HG03571 (cell line): Measurements from ENCODE around the gene AHI1.
"Not testable (repeated sequence)": the region's sequence is repeated elsewhere in the genome, so short reads cannot be mapped to it uniquely, and the experiment has no call there.

Experiments
- ATAC-seq: cut with Tn5 transposase; IDR thresholded peaks from one replicate; pipeline ENCODE4 v1.9.1; 2021; ENCODE audit not compliant: unreplicated experiment

Gene AHI1

GRCh38 chr6:135397172-135397952 lies 100.2 kb downstream of the AHI1 start:
- ATAC-seq: no peak

- ATAC-seq: no peak
These were observed 102.4 kb downstream of the AHI1 start for GRCh38 chr6:135395136-135395535.

DNA sequence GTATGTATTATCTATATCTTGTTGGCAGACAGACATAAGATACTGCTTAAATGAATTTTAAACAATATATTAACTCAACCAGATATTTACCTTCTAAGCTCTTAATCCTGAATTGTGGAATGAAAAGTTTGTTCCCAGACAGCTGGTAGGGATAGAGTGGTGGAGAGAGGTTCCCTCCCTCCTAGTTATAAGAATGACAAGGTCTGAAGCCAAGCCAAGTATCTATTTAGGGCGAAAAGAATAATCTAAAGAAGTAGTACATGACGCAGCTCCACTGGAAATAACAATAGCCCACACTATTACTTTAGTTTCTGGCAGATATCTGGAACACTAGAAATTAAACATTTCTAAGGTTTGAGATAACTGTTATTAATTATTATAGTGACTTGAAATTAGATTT lies 104.3 kb downstream of the AHI1 start:
- no peak for ATAC-seq

DNA sequence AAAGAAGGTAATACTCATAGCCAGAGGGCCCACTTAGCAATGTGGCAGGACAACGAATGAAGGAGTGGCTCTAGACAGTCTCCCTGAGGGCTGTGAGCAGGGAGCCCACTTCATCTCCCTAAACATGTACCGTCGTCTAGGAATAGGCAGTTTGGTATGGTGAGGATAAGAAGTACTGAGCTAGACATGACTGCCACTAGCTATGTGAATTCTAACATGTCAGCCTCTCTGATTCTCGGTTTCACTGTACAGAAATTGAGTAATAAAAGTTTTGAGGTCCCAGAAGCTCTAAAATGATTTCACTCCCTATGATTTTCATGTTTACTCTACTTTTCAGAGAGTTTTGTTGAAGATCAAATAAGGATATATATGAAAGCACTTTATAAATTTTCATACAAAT lies 107.1 kb downstream of the AHI1 start:
- ATAC-seq: no peak

GRCh38 chr6:135385299-135385698 lies 112.2 kb downstream of the AHI1 start:
- no peak for ATAC-seq

GRCh38 chr6:135383766-135384165 lies 113.8 kb downstream of the AHI1 start:
- ATAC-seq: no peak

DNA sequence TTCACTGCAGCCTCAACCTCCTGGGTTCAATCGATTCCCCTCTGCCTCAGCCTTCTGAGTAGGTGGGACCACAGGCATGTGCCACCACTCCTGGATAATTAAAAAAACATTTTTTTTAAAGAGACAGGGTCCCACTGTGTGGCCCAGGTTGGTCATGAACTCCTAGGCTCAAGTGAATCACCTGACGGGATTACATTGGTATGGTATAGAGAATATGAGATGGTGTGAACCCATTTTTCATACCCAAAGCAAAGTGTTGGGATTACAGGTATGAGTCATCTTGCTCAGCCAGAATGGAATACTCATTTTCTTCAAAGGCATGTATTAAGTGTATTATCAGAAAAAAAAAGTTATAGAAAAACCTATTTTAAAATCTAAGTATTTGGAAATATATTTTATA lies 114.2 kb downstream of the AHI1 start:
- no peak for ATAC-seq

DNA sequence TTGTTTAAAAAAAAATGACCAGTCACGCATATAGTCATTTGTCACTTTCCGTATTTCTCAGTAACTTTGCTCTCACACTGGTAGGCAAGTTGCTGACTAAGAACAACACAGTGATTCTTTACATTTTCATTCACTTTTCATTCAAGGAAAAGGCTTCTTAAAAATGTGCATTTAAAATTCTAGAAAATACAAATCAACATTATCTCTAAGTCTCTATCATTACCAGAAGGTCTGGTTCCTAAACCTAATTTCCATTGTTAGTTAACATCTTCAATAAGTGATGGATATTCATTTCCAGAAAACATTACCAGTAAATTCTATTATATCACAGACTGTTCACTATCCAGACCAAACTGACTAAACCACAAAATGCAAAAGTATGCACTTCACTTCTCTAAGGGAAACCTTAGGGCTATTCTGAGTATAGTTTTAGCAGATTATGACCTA lies 115.3 kb downstream of the AHI1 start:
- ATAC-seq: peak; percentile 82

DNA sequence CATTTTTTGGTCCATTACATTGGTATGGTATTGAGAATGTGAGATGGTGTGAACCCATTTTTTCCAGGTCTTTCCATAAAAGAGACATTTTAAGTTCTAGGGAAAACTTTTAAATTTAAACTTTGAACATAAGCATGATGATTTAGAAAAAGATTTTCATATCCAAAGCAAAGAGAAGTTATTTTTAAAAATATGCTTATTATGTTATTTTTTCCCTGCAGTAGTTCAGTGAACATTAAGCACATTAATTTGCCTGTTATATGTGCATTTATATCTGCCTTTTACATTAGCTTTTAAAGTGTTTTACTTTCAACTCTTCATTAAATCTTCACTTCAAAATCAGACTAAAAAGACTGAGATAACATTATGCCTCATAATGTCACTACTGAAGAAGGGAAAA lies 116.7 kb downstream of the AHI1 start:
- ATAC-seq: no peak

DNA sequence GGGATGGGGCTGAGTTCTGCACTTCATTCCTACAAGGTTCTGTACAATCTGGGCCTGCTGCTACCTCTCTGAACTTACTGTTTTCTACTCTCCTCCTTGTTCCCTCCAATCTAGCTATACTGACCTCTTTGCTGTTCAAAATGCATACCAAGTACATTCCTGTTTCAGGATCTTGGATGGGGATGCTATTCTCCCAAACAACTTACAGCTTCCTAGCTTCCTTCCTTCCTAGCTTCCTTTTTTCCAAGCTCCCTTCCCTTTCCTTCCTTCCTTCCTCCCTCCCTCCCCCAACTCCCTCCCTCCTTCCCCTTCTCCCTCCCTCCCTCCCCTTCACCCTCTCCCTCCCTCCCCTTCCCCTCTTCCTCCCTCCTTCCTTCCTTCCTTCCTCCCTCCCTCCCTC lies 117.9 kb downstream of the AHI1 start:
- no peak for ATAC-seq

DNA sequence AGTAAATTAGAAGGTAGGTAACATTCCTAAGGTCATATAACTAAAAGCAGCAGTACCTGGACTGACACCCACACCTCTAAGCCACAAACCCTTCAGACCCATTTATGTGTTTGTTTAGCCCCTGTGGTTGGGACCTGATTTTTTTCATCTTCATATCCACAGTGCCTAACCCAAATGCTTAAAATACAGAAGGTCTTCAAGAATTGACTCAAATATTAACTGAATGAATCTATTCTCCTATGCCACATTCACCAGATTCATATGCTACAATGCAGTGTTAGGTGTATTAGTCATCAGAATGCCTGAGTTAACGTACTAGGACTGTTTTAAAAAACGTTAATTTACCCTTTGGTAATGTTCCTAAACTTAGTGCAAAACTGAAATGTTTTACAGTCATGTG lies 124.8 kb downstream of the AHI1 start:
- ATAC-seq: no peak

GRCh38 chr6:135363622-135364021 lies 133.9 kb downstream of the AHI1 start:
- not testable (repeated sequence) for ATAC-seq

DNA sequence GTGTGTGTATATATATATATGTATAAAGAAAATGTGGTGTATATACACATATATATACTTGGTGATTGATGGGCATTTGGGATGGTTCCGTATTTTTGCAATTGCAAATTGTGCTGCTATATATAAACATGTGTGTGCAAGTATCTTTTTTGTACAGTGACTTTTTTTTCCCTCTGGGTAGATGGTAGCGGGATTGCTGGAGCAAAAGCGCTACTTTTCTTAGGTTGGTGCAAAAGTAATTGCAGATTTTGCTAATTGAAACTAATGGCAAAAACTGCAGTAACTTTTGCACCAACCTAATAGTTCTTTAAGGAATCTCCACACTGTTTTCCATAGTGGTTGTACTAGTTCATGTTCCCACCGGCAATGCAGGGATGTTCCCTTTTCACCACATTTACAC lies 135.4 kb downstream of the AHI1 start:
- no peak for ATAC-seq

- ATAC-seq: no peak
These were observed 137.3 kb downstream of the AHI1 start for GRCh38 chr6:135360222-135360621.

DNA sequence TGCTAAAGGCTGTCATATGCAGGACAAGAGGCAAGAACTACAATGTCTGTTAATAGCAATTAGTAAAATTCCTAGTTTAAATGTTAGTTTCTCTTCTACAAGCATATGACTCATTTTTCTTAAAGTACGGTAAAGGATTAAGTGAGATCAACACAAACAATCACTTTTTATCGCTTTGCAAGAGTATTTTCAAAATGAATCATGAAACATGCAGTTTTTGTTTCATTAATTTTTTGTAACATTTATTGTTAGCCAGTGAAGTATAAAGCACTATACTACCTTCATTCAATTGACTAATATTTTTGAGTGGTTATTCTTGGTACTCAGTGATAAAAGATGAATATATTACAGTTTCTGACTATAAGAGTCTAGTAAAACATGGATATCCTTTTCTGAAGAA lies 138.6 kb downstream of the AHI1 start:
- no peak for ATAC-seq

DNA sequence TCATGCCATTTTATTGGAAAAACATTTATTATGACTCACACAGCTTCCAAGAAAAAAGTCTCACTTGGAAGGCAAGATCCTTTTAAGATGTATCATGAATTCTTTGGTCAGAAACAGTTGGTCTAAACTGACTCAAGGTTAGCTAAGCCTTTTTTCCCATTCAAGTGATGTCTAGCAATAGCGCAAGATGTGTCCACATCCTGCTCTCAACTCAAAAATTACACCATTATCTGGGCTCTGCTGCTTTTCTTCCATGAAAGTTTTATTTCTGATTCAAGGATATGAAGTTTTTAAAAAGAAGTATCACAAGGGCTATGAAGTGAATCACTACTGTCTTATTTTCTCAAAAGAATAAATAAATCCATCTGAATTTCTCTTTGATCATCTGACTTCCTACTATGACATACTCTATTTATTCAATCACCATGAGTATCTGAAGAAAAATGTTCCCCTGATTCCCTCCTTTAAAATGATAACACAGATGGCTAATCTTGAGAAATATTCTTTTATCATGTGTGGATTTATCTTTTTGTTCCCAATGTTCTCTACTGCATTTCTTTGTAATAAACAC lies 139.2 kb downstream of the AHI1 start:
- ATAC-seq: no peak

- ATAC-seq: no peak
These were observed 143.1 kb downstream of the AHI1 start for GRCh38 chr6:135354407-135354806.

DNA sequence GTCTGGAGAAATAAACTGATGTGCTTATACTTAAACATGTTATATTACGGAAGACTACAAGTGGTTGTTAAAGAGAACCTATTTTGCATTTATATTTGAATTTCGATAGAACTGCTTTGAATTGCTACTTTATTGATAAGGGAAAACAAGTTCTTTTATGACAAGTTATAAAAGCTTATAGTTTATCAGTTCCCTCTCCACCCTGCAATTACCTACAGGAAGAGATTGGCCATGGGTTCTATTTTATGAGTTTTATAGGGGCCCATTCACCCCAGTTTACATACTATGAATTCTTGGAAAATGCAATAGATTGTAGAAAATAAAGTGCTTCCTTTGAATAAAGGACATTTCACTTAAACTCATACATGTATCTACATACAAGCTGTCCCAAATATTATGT lies 144.4 kb downstream of the AHI1 start:
- ATAC-seq: no peak

GRCh38 chr6:135351635-135352034 lies 145.9 kb downstream of the AHI1 start:
- ATAC-seq: no peak

DNA sequence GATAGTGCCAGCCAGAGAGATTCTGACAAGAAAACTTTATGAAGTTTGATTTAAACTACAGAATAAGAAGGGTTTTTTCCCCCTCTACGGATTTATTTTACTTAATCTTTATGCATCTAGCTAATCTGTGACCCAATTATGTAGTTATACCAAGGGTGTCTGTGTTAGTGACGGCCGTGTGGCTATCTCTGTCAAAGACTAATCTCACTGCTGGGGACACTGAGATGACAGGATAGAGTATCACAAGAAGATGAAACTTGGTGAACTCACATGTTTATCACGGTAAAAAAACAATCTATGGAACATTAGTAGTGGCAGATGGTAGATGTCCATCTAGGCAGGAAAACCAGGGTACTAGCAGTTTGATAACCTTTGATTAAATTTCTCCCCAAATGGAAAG lies 149.7 kb downstream of the AHI1 start:
- no peak for ATAC-seq

DNA sequence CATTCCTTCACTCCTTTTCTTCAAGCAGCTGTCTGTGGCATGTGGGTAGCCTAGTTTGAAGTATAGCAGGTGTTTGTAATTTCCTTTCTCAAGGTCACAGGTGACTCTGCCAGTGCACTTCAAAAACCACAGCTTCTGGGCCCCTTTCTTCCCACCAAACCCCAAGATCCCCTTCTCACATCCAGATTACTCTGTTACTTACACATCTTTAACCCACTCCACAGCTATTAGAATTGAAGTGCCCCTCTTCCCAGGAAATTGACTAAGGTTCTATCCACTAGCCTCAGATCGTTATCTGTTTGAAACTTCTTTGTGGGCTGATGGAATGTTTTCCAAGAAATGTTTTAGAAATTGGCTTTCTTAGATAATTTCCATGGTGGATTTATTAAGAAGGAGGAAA lies 150.8 kb downstream of the AHI1 start:
- no peak for ATAC-seq

GRCh38 chr6:135344526-135344925 lies 153.0 kb downstream of the AHI1 start:
- no peak for ATAC-seq

DNA sequence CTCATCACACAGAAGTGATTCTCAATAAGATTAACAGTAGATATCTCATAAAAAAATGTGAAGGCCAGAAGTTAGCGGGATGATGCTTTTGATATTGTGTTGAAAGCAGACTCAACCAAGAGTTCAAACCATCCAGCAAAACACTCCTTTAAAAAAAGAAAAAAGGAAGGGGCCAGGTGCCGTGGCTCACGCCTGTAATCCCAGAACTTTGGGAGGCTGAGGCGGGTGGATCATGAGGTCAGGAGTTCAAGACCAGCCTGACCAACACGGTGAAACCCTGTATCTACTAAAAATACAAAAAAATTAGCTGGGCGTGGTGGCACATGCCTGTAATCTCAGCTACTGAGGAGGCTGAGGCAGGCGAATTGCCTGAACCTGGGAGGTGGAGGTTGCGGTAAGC lies 157.6 kb downstream of the AHI1 start:
- not testable (repeated sequence) for ATAC-seq
